H1 (cell line): Measurements from ENCODE around the gene TCF7L2. TPM values are rescaled to one million over a fixed set of nuclear protein-coding genes. Genes with fewer than 3 reads are reported as not detected.

Source experiments
- CTCF ChIA-PET: fragments of 300-600 bp; sonication (Branson Sonifier 250); formaldehyde crosslinking; loops from one replicate; lab custom pipeline; 2021; ENCODE audit not compliant: partially characterized antibody; lab: Charles Lee
- POLR2A ChIA-PET: fragments of 300-600 bp; sonication (Branson Sonifier 250); formaldehyde crosslinking; loops from one replicate; lab custom pipeline; 2021; ENCODE audit warnings: inconsistent platforms; ENCODE audit not compliant: partially characterized antibody; lab: Charles Lee
- DNase-seq, 2 experiments: peaks; one replicate each; pipeline versions ENCODE4 v3.0.0 to v3.0.0-alpha.2; 2010 to 2022; ENCODE audit warnings: low spot score in 2 of 2, low read depth in 1 of 2, mixed read lengths in 1 of 2
- FAIRE-seq: peaks from 2 replicates; lab custom pipeline; 2011; peaks lifted over from hg19 to GRCh38; lab: Jason Lieb, UNC
- H2AFZ ChIP-seq: 2 replicates; pipeline ENCODE4 v1.8.1; 2012; ENCODE audit warnings: low read length, inconsistent platforms
- H2AK5ac ChIP-seq: 2 replicates; pipeline ENCODE4 v1.6.1; 2013; ENCODE audit warnings: low read depth, low read length
- H2BK120ac ChIP-seq: replicated peaks from 2 replicates; pipeline ENCODE3; 2013; ENCODE audit warnings: low read depth, low read length, inconsistent platforms
- H2BK12ac ChIP-seq: 2 replicates; pipeline ENCODE4 v1.6.1; 2013; ENCODE audit warnings: low read depth, low read length
- H2BK15ac ChIP-seq: 2 replicates; pipeline ENCODE4 v1.6.1; 2013; ENCODE audit warnings: low read length
- H2BK20ac ChIP-seq: 2 replicates; pipeline ENCODE4 v1.6.1; 2013; ENCODE audit warnings: low read length
- H2BK5ac ChIP-seq: 2 replicates; pipeline ENCODE4 v1.6.1; 2013; ENCODE audit warnings: low read depth, low read length
- H3K14ac ChIP-seq: 2 replicates; pipeline ENCODE4 v1.6.1; 2013; ENCODE audit warnings: inconsistent platforms; ENCODE audit not compliant: insufficient read length
- H3K18ac ChIP-seq: 2 replicates; pipeline ENCODE4 v1.6.1; 2013; ENCODE audit warnings: low read length; ENCODE audit errors: extremely low read depth
- H3K23ac ChIP-seq: 2 replicates; pipeline ENCODE4 v1.6.1; 2013; ENCODE audit warnings: inconsistent platforms; ENCODE audit not compliant: insufficient read length
- H3K23me2 ChIP-seq: 2 replicates; pipeline ENCODE4 v1.6.1; 2013; ENCODE audit warnings: low read depth, low read length
- H3K27ac ChIP-seq: 2 replicates; pipeline ENCODE4 v1.6.1; 2011; ENCODE audit warnings: low read depth, low read length, inconsistent platforms
- H3K27me3 ChIP-seq, 4 experiments: replicated peaks in 1 of 4; 1 replicate in 1 of 4; 2 replicates in 3 of 4; pipeline versions ENCODE4 v1.6.1 to v1.8.1; 2011 to 2013; ENCODE audit warnings: low read length in 3 of 4, mild to moderate bottlenecking in 3 of 4, inconsistent platforms in 2 of 4, mixed read lengths in 2 of 4, moderate library complexity in 1 of 4; ENCODE audit not compliant: control insufficient read depth in 3 of 4, insufficient read depth in 3 of 4; ENCODE audit errors: extremely low read depth in 1 of 4
- H3K36me3 ChIP-seq, 4 experiments: 2 replicates each; pipeline versions ENCODE4 v1.6.1 to v1.8.1; 2011 to 2013; ENCODE audit warnings: mild to moderate bottlenecking in 4 of 4, low read length in 3 of 4, moderate library complexity in 2 of 4, control low read depth in 1 of 4, inconsistent platforms in 1 of 4; ENCODE audit not compliant: insufficient read depth in 4 of 4, control insufficient read depth in 2 of 4
- H3K4ac ChIP-seq: replicated peaks from 2 replicates; pipeline ENCODE3; 2013; ENCODE audit warnings: low read length, low read depth, mixed read lengths, inconsistent platforms; ENCODE audit not compliant: insufficient read length
- H3K4me1 ChIP-seq, 4 experiments: replicated peaks in 1 of 4; 1 replicate in 1 of 4; 2 replicates in 3 of 4; pipeline versions ENCODE4 v1.6.1 to v1.8.1; 2011 to 2013; ENCODE audit warnings: low read length in 3 of 4, inconsistent platforms in 2 of 4, mixed read lengths in 1 of 4; ENCODE audit not compliant: insufficient read depth in 4 of 4, control insufficient read depth in 3 of 4
- H3K4me2 ChIP-seq, 2 experiments: 2 replicates each; pipeline versions ENCODE4 v1.6.1 to v1.8.1; 2011 to 2013; ENCODE audit warnings: low read depth in 2 of 2, low read length in 2 of 2, control low read depth in 1 of 2, inconsistent platforms in 1 of 2, mild to moderate bottlenecking in 1 of 2; ENCODE audit not compliant: insufficient read depth in 1 of 2
- H3K4me3 ChIP-seq, 4 experiments: fragments of 200-600, 300-600 bp in 1 of 4; sonication (generic), shearing (Covaris generic), sonication (Bioruptor Twin) in 1 of 4; 2 replicates each; pipeline versions ENCODE4 v1.5.1 to v1.8.1; 2011 to 2016; ENCODE audit warnings: low read length in 4 of 4, low read depth in 3 of 4, control low read depth in 2 of 4, inconsistent platforms in 2 of 4, mild to moderate bottlenecking in 2 of 4, mixed read lengths in 1 of 4, moderate library complexity in 1 of 4; ENCODE audit not compliant: insufficient read depth in 2 of 4; ENCODE audit errors: extremely low read depth in 1 of 4
- H3K56ac ChIP-seq: replicated peaks from 2 replicates; pipeline ENCODE3; 2013; ENCODE audit warnings: low read depth, mild to moderate bottlenecking, mixed read lengths, low read length, inconsistent platforms; ENCODE audit not compliant: insufficient read length
- H3K79me1 ChIP-seq: 2 replicates; pipeline ENCODE4 v1.6.1; 2013; ENCODE audit warnings: low read depth, low read length, control low read depth
- H3K79me2 ChIP-seq, 2 experiments: 2 replicates each; pipeline versions ENCODE4 v1.6.1 to v1.8.1; 2012 to 2013; ENCODE audit warnings: low read length in 2 of 2, mild to moderate bottlenecking in 2 of 2, inconsistent platforms in 1 of 2; ENCODE audit not compliant: insufficient read depth in 2 of 2, control insufficient read depth in 1 of 2
- H3K9ac ChIP-seq, 4 experiments: replicated peaks in 1 of 4; 1 replicate in 1 of 4; 2 replicates in 3 of 4; pipeline versions ENCODE4 v1.6.1 to v1.8.1; 2011 to 2013; ENCODE audit warnings: low read depth in 3 of 4, low read length in 3 of 4, control low read depth in 2 of 4, mild to moderate bottlenecking in 2 of 4, moderate library complexity in 2 of 4, inconsistent platforms in 1 of 4; ENCODE audit errors: extremely low read depth in 1 of 4
- H3K9me3 ChIP-seq, 2 experiments: 2 replicates each; pipeline versions ENCODE4 v1.6.1 to v1.8.1; 2012 to 2013; ENCODE audit warnings: mild to moderate bottlenecking in 2 of 2, moderate library complexity in 2 of 2, control low read depth in 1 of 2, inconsistent platforms in 1 of 2, low read depth in 1 of 2, low read length in 1 of 2, mixed read lengths in 1 of 2; ENCODE audit not compliant: insufficient read depth in 2 of 2
- H4K20me1 ChIP-seq, 2 experiments: replicated peaks in 1 of 2; 2 replicates each; pipeline versions ENCODE3 to v1.8.1; 2011 to 2013; ENCODE audit warnings: inconsistent platforms in 2 of 2, low read length in 2 of 2, mild to moderate bottlenecking in 1 of 2; ENCODE audit not compliant: insufficient read depth in 2 of 2, control insufficient read depth in 1 of 2
- H4K5ac ChIP-seq: 2 replicates; pipeline ENCODE4 v1.6.1; 2013; ENCODE audit warnings: low read length, low read depth, mixed read lengths, inconsistent platforms; ENCODE audit not compliant: insufficient read length
- H4K8ac ChIP-seq: 2 replicates; pipeline ENCODE4 v1.8.0; 2013; ENCODE audit warnings: mild to moderate bottlenecking, moderate library complexity, low read length, inconsistent platforms; ENCODE audit not compliant: insufficient read depth; ENCODE audit errors: extremely low read depth
- H4K91ac ChIP-seq: replicated peaks from 2 replicates; pipeline ENCODE3; 2013; ENCODE audit warnings: low read length, mixed read lengths, inconsistent platforms; ENCODE audit not compliant: insufficient read length
- FOSL1 ChIP-seq: IDR thresholded peaks from 2 replicates; pipeline ENCODE4 v1.6.1; 2011; ENCODE audit warnings: mild to moderate bottlenecking, low read depth, low read length, moderate library complexity; ENCODE audit not compliant: insufficient read depth
- SP4 ChIP-seq: IDR thresholded peaks from 2 replicates; pipeline ENCODE4 v1.6.1; 2012; ENCODE audit warnings: low read length, inconsistent platforms
- WGBS, 2 experiments: shearing (Covaris generic) in 1 of 2; methylation state at CpG; one replicate each; pipeline versions ENCODE4 v1.1.6 to v1.1.7; 2013 to 2015; ENCODE audit warnings: low lambda C conversion rate in 2 of 2, mixed read lengths in 2 of 2, inconsistent platforms in 1 of 2, low coverage in 1 of 2, missing lambda C conversion rate in 1 of 2; ENCODE audit not compliant: insufficient replicate concordance in 2 of 2, insufficient coverage in 1 of 2, insufficient read length in 1 of 2; ENCODE audit errors: extremely low coverage in 1 of 2, missing lambda C conversion rate in 1 of 2; 5-methylcytosine and 5-hydroxymethylcytosine counted together
- polyA plus RNA-seq, 7 experiments: library from polyadenylated mRNA; depleted of rRNA in 3 of 7; stranded (reverse) in 5 of 7; unstranded in 2 of 7; fragments of >200 nt in 5 of 7; fragments of 200-250 nt in 2 of 7; gene quantifications; 1 replicate in 5 of 7; 2 replicates in 1 of 7; 4 replicates in 1 of 7; pipeline versions ENCODE4 v1.2.1 to v1.2.3, GENCODE V29; 2011 to 2013; ENCODE audit warnings: missing spikeins in 2 of 7, mixed read lengths in 2 of 7
- total RNA-seq: library from RNA; stranded (reverse); fragmentation: NEBNext Ultra II Directional; extraction: Animal tissue kit (Norgen Biotek cat#: 25700); gene quantifications from 2 replicates; pipeline ENCODE4 v1.2.1, GENCODE V29; 2021

The TCF7L2 gene
- total and polyA plus RNA-seq, 2 of the 8 experiments (the other 6 are each of a cell fraction or from before 2014, with no cell fraction given): 33.9 to 67.3 TPM

- CTCF ChIA-PET: no interaction called here
- Histone ChIP-seq H3K14ac (no peak overlapping the region), H3K79me2 (no peaks in the 10 kb centered on the region), H4K91ac (no peak overlapping the region), H4K20me1 (no peaks in the 10 kb centered on the region), H3K79me1 (no peaks in the 10 kb centered on the region), H4K5ac (no peak overlapping the region), H4K8ac (no peak overlapping the region), H3K4me1 (peaks cover 0 to 13% (median 2%) of the 10 kb centered on the region in 4 experiments; a peak in 3 of 7 replicates), H3K18ac (no peak overlapping the region), H3K56ac (no peak overlapping the region), H3K23ac (no peak overlapping the region), H2BK20ac (no peak overlapping the region), H2BK15ac (no peak overlapping the region), H3K27me3 (peaks cover 9 to 26% (median 22%) of the 10 kb centered on the region in 4 experiments), H3K27ac (no peak overlapping the region), H2BK120ac (no peak overlapping the region), H3K4me2 (no peak overlapping the region), H3K9me3 (no peaks in the 10 kb centered on the region), H2AK5ac (no peak overlapping the region), H2AFZ (no peak overlapping the region), H2BK12ac (no peak overlapping the region), H3K23me2 (peaks cover 4% of the 10 kb centered on the region; the same call in 1 of the 2 replicates), H3K9ac (no peak overlapping the region), H3K4ac (no peak overlapping the region), H3K4me3 (no peak overlapping the region), H3K36me3 (no peaks in the 10 kb centered on the region), H2BK5ac (no peak overlapping the region)
- TF ChIP-seq SP4: no peak
- no peak for TF ChIP-seq FOSL1
- POLR2A ChIA-PET: no interaction called here
- 92% methylated on average over 2 of the region's 2 CpGs; no CpG with 5 or more reads in 1 of the 2 experiments for WGBS, 2 experiments
- DNase-seq: no peak
- no peak for FAIRE-seq
Measured at GRCh38 chr10:112911206-112911605, 38.8 kb upstream of the TCF7L2 start.
